Measurements from ENCODE around the gene MAPK10. TPM values are rescaled to one million over a fixed set of nuclear protein-coding genes. Genes with fewer than 3 reads are reported as not detected.

Gene MAPK10
- total RNA-seq, 1 experiment from 2014 or later = 4.7 TPM

- no peaks in the 10 kb centered on the region for H3K9me3 ChIP-seq (ENCODE audit: control insufficient read depth, low read depth, low read length)
- no peak overlapping the region for H3K23ac ChIP-seq (ENCODE audit: insufficient read length, low read depth, low read length)
- H3K23me2 ChIP-seq (ENCODE audit: insufficient read length, low read depth, low read length, poor library complexity, severe bottlenecking) = no peaks in the 10 kb centered on the region
- Mint-ChIP-seq H3K9me3 (peaks cover 0 to 3% of the 10 kb centered on the region in 2 experiments; a peak in 1 of 5 replicates), H3K36me3 (ENCODE audit: insufficient read depth in 1 of 3, low read depth in 3 of 3) (no peaks in the 10 kb centered on the region), H3K27ac (no peak overlapping the region), H3K4me1 (no peaks in the 10 kb centered on the region), H3K27me3 (ENCODE audit: low read depth) (no peaks in the 10 kb centered on the region; the same call in 1 of the 2 replicates), H3K4me3 (no peak overlapping the region)
- no peak for TF ChIP-seq CTCF (conservative IDR thresholded peaks at IDR 0.05)
- H2AFZ ChIP-seq (ENCODE audit: low read length) = no peak overlapping the region
- H3K79me1 ChIP-seq (ENCODE audit: insufficient read depth, low read depth, low read length, poor library complexity, severe bottlenecking) = no peaks in the 10 kb centered on the region
- H3K27ac ChIP-seq (ENCODE audit: insufficient read length, low read depth, low read length) = no peak overlapping the region
- H2BK15ac ChIP-seq (ENCODE audit: low read depth, low read length) = no peak overlapping the region
- H4K8ac ChIP-seq (replicated peaks; ENCODE audit: insufficient read length, low read depth, low read length) = no peak overlapping the region
- no peak overlapping the region for H3T11ph ChIP-seq (ENCODE audit: low read length)
- no peak overlapping the region for H2BK5ac ChIP-seq (ENCODE audit: insufficient read length, low read length)
- no peaks in the 10 kb centered on the region for H3K4me1 ChIP-seq (ENCODE audit: insufficient read depth, low read length)
- H3K79me2 ChIP-seq (ENCODE audit: insufficient read depth, low read length) = no peaks in the 10 kb centered on the region
- H2AK5ac ChIP-seq (ENCODE audit: insufficient read length, low read length) = no peak overlapping the region
- no peak overlapping the region for H3K4ac ChIP-seq (ENCODE audit: low read depth, low read length)
- WGBS (ENCODE audit: extremely low coverage, insufficient read length, low lambda C conversion rate) = no CpG with 5 or more reads among the region's 2 CpGs
- no peak for DNase-seq
- no peak overlapping the region for H4K91ac ChIP-seq (ENCODE audit: insufficient read length, low read depth, low read length)
- H4K5ac ChIP-seq (ENCODE audit: insufficient read length, low read depth, low read length) = no peak overlapping the region
- no peak overlapping the region for H3K18ac ChIP-seq (ENCODE audit: insufficient read length, low read depth, low read length)
- no peak overlapping the region for H2BK20ac ChIP-seq (ENCODE audit: low read depth, low read length, poor library complexity, severe bottlenecking)
- no peak overlapping the region for H3K14ac ChIP-seq (ENCODE audit: insufficient read depth, low read length)
- no peak overlapping the region for H3K56ac ChIP-seq (ENCODE audit: insufficient read length, low read depth, low read length)
- H4K20me1 ChIP-seq (ENCODE audit: control insufficient read depth, insufficient read depth, insufficient read length) = no peaks in the 10 kb centered on the region
- H3K27me3 ChIP-seq (ENCODE audit: insufficient read depth, low read length) = no peaks in the 10 kb centered on the region
- no peak overlapping the region for H2BK12ac ChIP-seq (ENCODE audit: insufficient read length, low read depth, low read length)
- no peak overlapping the region for H3K9ac ChIP-seq (ENCODE audit: extremely low read depth, insufficient read length, low read length)
- H3K4me2 ChIP-seq (ENCODE audit: insufficient read depth, insufficient read length, low read length) = no peak overlapping the region
- no peak overlapping the region for H2BK120ac ChIP-seq (ENCODE audit: low read depth, low read length, poor library complexity, severe bottlenecking)
These were observed 392.0 kb downstream of the MAPK10 start for GRCh38 chr4:85967872-85968271.
